HepG2 (cell line): ENCODE data around the gene CCDC6. TPM values are rescaled to one million over a fixed set of nuclear protein-coding genes. Genes with fewer than 3 reads are reported as not detected.

Experiments
- ATAC-seq: fragments of 200-7000 bp; cut with Tn5 transposase; 3 replicates; pipeline ENCODE4 v1.9.1; 2020; ENCODE audit warnings: mild to moderate bottlenecking, moderate library complexity
- BruUV-seq: library from RNA; stranded (reverse); fragments of 400-500 nt; replicated peaks from 2 replicates; lab custom pipeline; 2021; lab: Mats Ljungman, UMichigan
- CTCF ChIA-PET: fragments of 300-600 bp; formaldehyde crosslinking; extraction: SDS; loops from one replicate; lab custom pipeline; 2021; ENCODE audit warnings: low total read pairs, inconsistent platforms, low intra/inter-chr PET ratio; lab: Yijun Ruan, JAX
- POLR2A ChIA-PET: fragments of 350-600 bp; sonication (Branson Sonifier 250); formaldehyde crosslinking; loops from one replicate; lab custom pipeline; 2020; ENCODE audit warnings: antibody characterized with exemption, inconsistent platforms; lab: Yijun Ruan, JAX
- DNase-seq: peaks from one replicate; pipeline ENCODE4 v3.0.0-alpha.2; 2015; ENCODE audit warnings: low spot score
- FAIRE-seq: peaks from 3 replicates; lab custom pipeline; 2011; peaks lifted over from hg19 to GRCh38; lab: Jason Lieb, UNC
- H2AFZ ChIP-seq: one replicate; pipeline ENCODE4 v1.6.1; 2011; ENCODE audit warnings: low read length, inconsistent platforms
- H3K27ac ChIP-seq: fragments of 300-600 bp; 3 replicates; pipeline ENCODE4 v1.8.0; 2011; ENCODE audit warnings: mixed run types, mild to moderate bottlenecking, mixed read lengths, low read length, inconsistent platforms; ENCODE audit not compliant: insufficient read depth; ENCODE audit errors: extremely low read length
- H3K27me3 ChIP-seq, 2 experiments: fragments of 200-600 bp in 1 of 2; 2 replicates in 1 of 2; 3 replicates in 1 of 2; pipeline versions ENCODE4 v1.6.0 to v1.8.0; 2011; ENCODE audit warnings: low read length in 2 of 2, mild to moderate bottlenecking in 2 of 2, moderate library complexity in 2 of 2, inconsistent platforms in 1 of 2; ENCODE audit not compliant: insufficient read depth in 2 of 2, control insufficient read depth in 1 of 2
- H3K36me3 ChIP-seq, 2 experiments: fragments of 200-600 bp in 1 of 2; replicated peaks in 1 of 2; 2 replicates in 1 of 2; 3 replicates in 1 of 2; pipeline versions ENCODE4 v1.5.1 to v1.8.0; 2011; ENCODE audit warnings: low read length in 2 of 2, inconsistent platforms in 1 of 2; ENCODE audit not compliant: insufficient read depth in 2 of 2, control insufficient read depth in 1 of 2
- H3K4me1 ChIP-seq: 2 replicates; pipeline ENCODE4 v1.5.1; 2012; ENCODE audit warnings: low read length, inconsistent platforms; ENCODE audit not compliant: insufficient read depth
- H3K4me2 ChIP-seq: 2 replicates; pipeline ENCODE4 v1.6.0; 2011; ENCODE audit warnings: low read depth, low read length, inconsistent platforms
- H3K4me3 ChIP-seq, 3 experiments: fragments of 200-600 bp in 1 of 3; sonication (generic), shearing (Covaris generic) in 1 of 3; replicated peaks in 1 of 3; 2 replicates each; pipeline ENCODE4 v1.5.1; 2011 to 2016; ENCODE audit warnings: low read length in 3 of 3, inconsistent platforms in 2 of 3, low read depth in 2 of 3, mild to moderate bottlenecking in 2 of 3, control low read depth in 1 of 3, mixed read lengths in 1 of 3; ENCODE audit not compliant: insufficient read depth in 1 of 3
- H3K79me2 ChIP-seq: one replicate; pipeline ENCODE4 v1.6.1; 2011; ENCODE audit warnings: low read length, inconsistent platforms; ENCODE audit not compliant: insufficient read depth
- H3K9ac ChIP-seq: 2 replicates; pipeline ENCODE4 v1.6.0; 2011; ENCODE audit warnings: mild to moderate bottlenecking, low read depth, low read length, inconsistent platforms; ENCODE audit not compliant: insufficient read depth
- H3K9me3 ChIP-seq: 2 replicates; pipeline ENCODE4 v1.5.1; 2012; ENCODE audit warnings: mild to moderate bottlenecking, low read length
- H4K20me1 ChIP-seq: 2 replicates; pipeline ENCODE4 v1.6.0; 2011; ENCODE audit warnings: inconsistent platforms, mild to moderate bottlenecking, low read length, moderate library complexity; ENCODE audit not compliant: insufficient read depth
- AGO2 ChIP-seq: fragments of 200-400 bp; formaldehyde crosslinking; optimal IDR thresholded peaks from 2 replicates; pipeline ENCODE3; 2017; ENCODE audit warnings: mild to moderate bottlenecking, low read depth, low read length, moderate library complexity
- ARID4A ChIP-seq: sonication (generic); formaldehyde crosslinking; IDR thresholded peaks from 2 replicates; pipeline ENCODE4 v1.5.0; 2020; ENCODE audit warnings: mild to moderate bottlenecking, missing genetic modification reagents, borderline replicate concordance
- KDM4B ChIP-seq: sonication (generic); formaldehyde crosslinking; IDR thresholded peaks from 2 replicates; pipeline ENCODE4 v1.4.0; 2020; ENCODE audit warnings: missing genetic modification reagents
- SP140L ChIP-seq: sonication (generic); formaldehyde crosslinking; IDR thresholded peaks from 2 replicates; pipeline ENCODE4 v1.4.0; 2020; ENCODE audit warnings: missing genetic modification reagents, borderline replicate concordance
- ZBTB10 ChIP-seq: sonication (generic); formaldehyde crosslinking; IDR thresholded peaks from 2 replicates; pipeline ENCODE4 v1.4.0; 2020; ENCODE audit warnings: missing genetic modification reagents, borderline replicate concordance
- ZNF275 ChIP-seq: sonication (generic); formaldehyde crosslinking; IDR thresholded peaks from 2 replicates; pipeline ENCODE4 v1.8.0; 2022; ENCODE audit warnings: missing genetic modification reagents, mild to moderate bottlenecking, inconsistent platforms, borderline replicate concordance
- ZNF562 ChIP-seq: sonication (generic); formaldehyde crosslinking; IDR thresholded peaks from 2 replicates; pipeline ENCODE4 v1.8.0; 2022; ENCODE audit warnings: missing genetic modification reagents, borderline replicate concordance
- WGBS: methylation state at CpG from one replicate; pipeline ENCODE4 v1.1.6; 2017; ENCODE audit warnings: low lambda C conversion rate; 5-methylcytosine and 5-hydroxymethylcytosine counted together
- in situ Hi-C: cut with HindIII; loops from 2 replicates; pipeline ENCODE4 v1.10.0; 2017; ENCODE audit warnings: low pct_unique_long_range_greater_than_20kb; ENCODE audit not compliant: extremely low pct_ligation_motif_present
- intact Hi-C: fragments of 100-400 bp; cut with micrococcal nuclease; formaldehyde crosslinking; loops from one replicate; pipeline ENCODE4 v1.10.0; 2022; ENCODE audit not compliant: unreplicated experiment
- polyA plus RNA-seq, 8 experiments: library from polyadenylated mRNA; depleted of rRNA in 3 of 8; stranded (reverse) in 7 of 8; unstranded in 1 of 8; fragments of >200 nt; fragmentation: Illumina TruSeq in 4 of 8; extraction: Trizol in 4 of 8; gene quantifications; 2 replicates each; pipeline versions ENCODE4 v1.2.1 to v1.2.3, GENCODE V29; 2011 to 2016; ENCODE audit warnings: low read depth in 4 of 8, missing spikeins in 1 of 8, mixed read lengths in 1 of 8; ENCODE audit not compliant: insufficient read depth in 1 of 8
- total RNA-seq, 5 experiments: library from RNA; depleted of rRNA; stranded (reverse); fragments of >200 nt; fragmentation: Illumina TruSeq; extraction: Trizol; gene quantifications; 2 replicates each; pipeline ENCODE4 v1.2.3, GENCODE V29; 2016; ENCODE audit warnings: low read depth in 1 of 5
- TF ChIP-seq, protein P1 (sequence below): sonication (generic); formaldehyde crosslinking; IDR thresholded peaks from 2 replicates; pipeline ENCODE4 v1.8.1; 2022; ENCODE audit warnings: low read depth, mild to moderate bottlenecking, missing genetic modification reagents
- TF ChIP-seq, protein P2 (sequence below): sonication (generic); formaldehyde crosslinking; IDR thresholded peaks from 2 replicates; pipeline ENCODE4 v1.4.0; 2020; ENCODE audit warnings: mild to moderate bottlenecking, low read depth, missing genetic modification reagents

Gene CCDC6
- total and polyA plus RNA-seq, 2 of the 13 experiments (the other 11 are each of a cell fraction or from before 2014, with no cell fraction given), result 17.9 to 18.3 TPM

DNA sequence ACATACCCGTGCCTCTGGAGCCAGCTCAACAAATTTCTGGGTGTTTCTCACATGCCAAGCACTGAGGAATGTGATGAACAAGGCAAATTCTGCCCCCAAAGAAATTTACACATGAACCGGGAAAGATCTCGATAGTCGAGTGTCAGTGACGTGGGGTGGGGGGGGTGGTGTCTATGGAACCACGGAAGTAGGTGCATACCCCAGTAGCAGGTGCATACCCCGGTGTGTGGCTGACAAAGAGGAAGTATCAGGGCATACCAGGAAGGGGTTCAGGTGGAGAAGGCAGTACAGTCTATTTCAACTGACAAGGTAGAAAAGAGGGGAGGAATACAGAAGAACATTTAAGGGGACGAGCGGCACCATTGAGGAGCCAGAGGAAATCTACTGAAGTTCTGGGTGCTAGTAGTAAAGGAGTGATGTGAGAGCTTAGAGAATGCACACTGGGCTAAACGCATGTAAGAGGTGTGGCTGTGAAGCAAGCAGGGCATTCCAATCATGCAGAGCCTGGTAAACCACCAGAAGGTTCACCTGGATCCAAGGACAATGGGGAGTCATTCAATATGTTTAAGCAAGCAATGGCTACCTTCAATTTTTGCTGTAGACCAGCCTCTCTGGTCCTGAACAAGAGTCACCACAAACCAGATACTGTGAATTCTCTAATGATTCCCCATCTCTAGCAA, 6.2 kb downstream of the CCDC6 start:
- Histone ChIP-seq H3K36me3 (no peaks in the 10 kb centered on the region; a peak in 1 of 5 replicates), H3K79me2 (peaks cover 91% of the 10 kb centered on the region), H2AFZ (no peak overlapping the region), H3K9ac (no peak overlapping the region), H3K27ac (no peak overlapping the region), H3K4me2 (no peak overlapping the region), H3K27me3 (no peaks in the 10 kb centered on the region; a peak in 1 of 5 replicates), H3K9me3 (no peaks in the 10 kb centered on the region), H4K20me1 (peaks cover 30% of the 10 kb centered on the region), H3K4me1 (peaks cover 68% of the 10 kb centered on the region), H3K4me3 (no peak overlapping the region)
- intact Hi-C loops, result no loop called here
- 97% methylated on average over 10 of the region's 10 CpGs for WGBS
- no peak for FAIRE-seq
- no peak for ATAC-seq
- in situ Hi-C loops, result no loop called here
- BruUV-seq, result no TSS peak
- ChIA-PET CTCF (no interaction called here), POLR2A (no interaction called here)
- DNase-seq, result no peak
- TF ChIP-seq ZNF275 (CRISPR knock-in tag) (no peak), ARID4A (CRISPR knock-in tag) (no peak), AGO2 (no peak), ZNF562 (no peak), KDM4B (CRISPR knock-in tag) (no peak), SP140L (CRISPR knock-in tag) (no peak), ZBTB10 (CRISPR knock-in tag) (no peak)
- TF ChIP-seq, protein P1, sequence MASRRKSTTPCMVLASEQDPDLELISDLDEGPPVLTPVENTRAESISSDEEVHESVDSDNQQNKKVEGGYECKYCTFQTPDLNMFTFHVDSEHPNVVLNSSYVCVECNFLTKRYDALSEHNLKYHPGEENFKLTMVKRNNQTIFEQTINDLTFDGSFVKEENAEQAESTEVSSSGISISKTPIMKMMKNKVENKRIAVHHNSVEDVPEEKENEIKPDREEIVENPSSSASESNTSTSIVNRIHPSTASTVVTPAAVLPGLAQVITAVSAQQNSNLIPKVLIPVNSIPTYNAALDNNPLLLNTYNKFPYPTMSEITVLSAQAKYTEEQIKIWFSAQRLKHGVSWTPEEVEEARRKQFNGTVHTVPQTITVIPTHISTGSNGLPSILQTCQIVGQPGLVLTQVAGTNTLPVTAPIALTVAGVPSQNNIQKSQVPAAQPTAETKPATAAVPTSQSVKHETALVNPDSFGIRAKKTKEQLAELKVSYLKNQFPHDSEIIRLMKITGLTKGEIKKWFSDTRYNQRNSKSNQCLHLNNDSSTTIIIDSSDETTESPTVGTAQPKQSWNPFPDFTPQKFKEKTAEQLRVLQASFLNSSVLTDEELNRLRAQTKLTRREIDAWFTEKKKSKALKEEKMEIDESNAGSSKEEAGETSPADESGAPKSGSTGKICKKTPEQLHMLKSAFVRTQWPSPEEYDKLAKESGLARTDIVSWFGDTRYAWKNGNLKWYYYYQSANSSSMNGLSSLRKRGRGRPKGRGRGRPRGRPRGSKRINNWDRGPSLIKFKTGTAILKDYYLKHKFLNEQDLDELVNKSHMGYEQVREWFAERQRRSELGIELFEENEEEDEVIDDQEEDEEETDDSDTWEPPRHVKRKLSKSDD (CRISPR knock-in tag), result no peak
- TF ChIP-seq, protein P2, sequence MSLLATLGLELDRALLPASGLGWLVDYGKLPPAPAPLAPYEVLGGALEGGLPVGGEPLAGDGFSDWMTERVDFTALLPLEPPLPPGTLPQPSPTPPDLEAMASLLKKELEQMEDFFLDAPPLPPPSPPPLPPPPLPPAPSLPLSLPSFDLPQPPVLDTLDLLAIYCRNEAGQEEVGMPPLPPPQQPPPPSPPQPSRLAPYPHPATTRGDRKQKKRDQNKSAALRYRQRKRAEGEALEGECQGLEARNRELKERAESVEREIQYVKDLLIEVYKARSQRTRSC (CRISPR knock-in tag), result no peak
